Epithelial cell of prostate (primary cell): ENCODE data around the gene MRTO4.
"Not testable (repeated sequence)": the region's sequence is repeated elsewhere in the genome, so short reads cannot be mapped to it uniquely, and the experiment has no call there.

Experiments used
- DNase-seq: peaks from one replicate; pipeline ENCODE4 v3.0.0-alpha.2; 2011; ENCODE audit warnings: low read depth, low spot score
- H3K27ac ChIP-seq: fragments of 450-650 bp; 2 replicates; pipeline ENCODE4 v1.5.1; 2017; ENCODE audit warnings: mild to moderate bottlenecking

Gene MRTO4

DNA sequence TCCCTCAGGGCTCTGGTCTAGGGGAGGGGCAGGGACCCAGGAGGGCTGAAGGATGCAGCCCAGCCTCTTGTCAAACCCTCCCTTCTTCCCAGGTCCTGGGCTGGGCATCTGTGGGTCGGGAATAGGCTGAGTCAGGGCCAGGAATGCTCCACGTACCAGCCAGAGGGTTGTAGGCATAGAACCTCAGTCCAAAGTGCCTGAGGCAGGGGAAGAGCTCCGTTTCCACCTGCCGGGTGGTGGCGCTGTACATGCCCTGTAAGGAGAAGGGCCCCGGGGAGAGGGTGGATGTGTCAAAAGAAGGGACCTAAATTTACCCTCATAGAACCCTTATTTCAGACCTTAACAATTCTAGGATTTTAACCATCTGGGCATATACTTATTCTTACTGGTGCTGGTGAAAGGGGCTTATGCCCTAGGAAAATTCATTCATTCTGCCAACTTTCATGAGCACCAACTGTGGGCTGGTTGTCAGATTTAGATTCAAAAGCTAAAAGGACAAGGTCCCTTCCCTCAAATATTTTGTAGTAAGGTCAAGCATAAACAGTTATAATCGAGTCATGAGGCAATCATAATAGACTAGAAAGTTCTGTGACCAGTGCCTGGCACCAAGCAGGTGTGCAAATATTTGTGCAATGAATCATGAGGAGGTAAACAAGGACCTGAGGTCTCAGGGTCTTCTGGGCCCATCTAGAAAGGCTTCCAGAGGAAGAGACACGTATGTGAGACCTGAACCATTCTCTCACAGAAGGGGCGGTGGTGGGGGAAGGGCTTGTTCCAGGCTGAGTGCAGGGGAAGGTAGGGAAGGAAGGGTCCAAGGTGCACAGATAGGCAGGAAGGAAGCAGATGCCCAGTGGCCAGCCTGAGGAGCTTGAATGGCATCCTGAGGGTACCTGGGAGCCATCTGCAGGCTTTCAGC, 18.1 kb downstream of the MRTO4 start:
- DNase-seq, H3K27ac ChIP-seq: not testable (repeated sequence)

DNA sequence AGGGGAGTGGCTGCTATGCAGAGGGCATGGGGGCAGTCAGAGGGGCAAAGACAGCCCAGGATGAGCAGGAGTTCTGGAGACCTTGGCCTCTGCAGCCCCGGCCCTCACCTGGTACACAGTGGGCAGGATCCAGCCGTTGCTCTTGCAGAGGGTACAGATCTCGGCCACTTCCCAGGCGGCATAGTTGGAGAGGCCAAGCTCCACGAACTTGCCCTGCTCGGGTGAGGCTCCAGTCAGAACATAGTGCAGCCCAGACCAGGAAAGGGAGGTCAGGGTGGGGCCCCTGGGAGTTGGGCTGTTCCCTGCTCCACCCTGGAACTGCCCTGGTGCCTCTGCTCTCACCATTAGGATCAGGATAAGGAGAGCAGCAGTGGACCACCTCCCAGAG, 18.7 kb downstream of the MRTO4 start:
- not testable (repeated sequence) for H3K27ac ChIP-seq, DNase-seq

DNA sequence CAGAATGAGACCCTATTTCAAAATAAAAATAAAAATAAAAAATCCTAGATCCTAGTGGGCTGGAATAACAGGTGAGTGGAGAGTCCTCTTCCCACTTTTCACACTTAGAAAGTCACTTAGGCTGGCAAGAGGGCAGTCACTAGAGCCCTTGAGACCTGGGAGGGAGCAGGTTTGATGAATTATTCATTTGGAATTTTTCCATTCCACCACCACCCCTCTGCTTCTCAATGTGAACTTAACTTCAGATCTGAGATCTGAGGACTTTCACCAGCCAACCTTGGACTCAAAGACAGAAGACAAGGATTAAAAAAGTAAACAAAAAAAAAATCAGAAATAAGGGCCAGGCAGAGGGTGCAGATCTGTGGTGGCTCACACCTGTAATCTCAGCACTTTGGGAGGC, 20.5 kb downstream of the MRTO4 start:
- no peak overlapping the region for H3K27ac ChIP-seq
- no peak for DNase-seq

DNA sequence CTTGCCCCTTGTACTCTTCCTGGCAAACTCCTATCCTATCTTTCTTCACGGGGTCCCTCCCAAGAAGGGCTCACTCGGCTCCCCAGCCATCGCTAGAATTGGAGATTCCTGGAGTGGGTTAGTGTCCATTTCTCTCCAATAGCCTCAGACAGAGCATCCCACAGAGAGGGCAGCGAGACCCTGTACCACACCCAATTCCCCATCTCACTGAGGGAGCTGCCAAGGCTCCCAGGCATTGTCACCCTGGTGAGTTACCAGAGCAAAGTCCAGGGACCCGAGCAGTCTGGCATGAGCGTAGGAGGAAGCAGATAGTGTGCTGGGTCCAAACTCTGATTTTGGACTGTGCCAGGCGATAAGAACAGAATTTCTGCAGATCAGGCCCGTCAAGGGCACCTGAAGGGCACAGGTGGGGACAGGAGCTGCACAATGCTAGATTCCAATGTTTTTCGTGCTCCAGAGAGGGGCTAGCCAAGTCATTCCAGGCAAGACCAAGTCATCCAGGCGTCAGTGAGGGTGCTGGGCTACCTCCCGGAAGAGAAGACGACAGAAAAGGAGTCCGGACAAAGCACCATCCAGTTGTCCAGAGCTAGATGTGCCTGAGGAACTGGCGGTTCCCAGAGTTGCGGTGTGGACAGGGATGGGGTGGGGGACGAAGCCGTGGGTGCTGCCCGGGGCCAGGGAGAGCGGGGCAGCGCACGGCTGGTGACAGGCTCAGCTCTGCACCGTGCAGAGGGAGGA, 21.7 kb downstream of the MRTO4 start:
- no peak overlapping the region for H3K27ac ChIP-seq
- DNase-seq: no peak

DNA sequence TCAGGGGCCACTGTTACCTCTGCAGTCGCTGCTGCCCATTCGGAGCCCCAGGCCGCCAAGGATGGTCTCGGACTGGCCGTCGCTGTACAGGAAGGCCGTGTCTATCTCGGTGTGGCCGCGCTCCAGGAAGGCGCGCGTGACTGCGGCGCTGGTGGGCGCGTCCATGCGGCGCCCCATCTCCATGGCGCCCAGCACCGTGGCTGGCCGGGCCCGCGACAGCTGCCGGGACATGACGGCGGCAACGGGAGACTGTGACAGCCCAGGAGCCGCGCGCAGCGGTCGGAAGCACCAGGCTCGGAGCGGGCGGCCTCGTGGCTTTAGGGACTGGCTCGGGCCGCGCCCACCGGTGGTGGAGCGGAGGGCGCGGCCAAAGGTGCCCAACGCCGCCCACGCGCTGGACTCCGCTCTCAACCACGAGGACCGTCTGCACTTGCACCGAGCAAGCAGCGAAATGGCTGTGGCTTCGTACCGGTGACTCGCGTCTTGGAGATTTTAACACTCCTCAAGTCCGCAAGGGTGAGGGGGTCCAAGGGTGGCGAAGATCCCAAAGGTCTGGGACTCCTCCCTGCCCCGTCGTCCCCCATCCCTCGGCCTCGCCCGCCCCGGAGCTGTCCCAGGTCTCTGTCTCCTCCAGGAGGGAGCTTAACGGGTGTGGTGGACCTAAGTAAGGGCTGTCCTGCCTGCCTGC, 22.4 kb downstream of the MRTO4 start:
- DNase-seq, H3K27ac ChIP-seq: not testable (repeated sequence)

DNA sequence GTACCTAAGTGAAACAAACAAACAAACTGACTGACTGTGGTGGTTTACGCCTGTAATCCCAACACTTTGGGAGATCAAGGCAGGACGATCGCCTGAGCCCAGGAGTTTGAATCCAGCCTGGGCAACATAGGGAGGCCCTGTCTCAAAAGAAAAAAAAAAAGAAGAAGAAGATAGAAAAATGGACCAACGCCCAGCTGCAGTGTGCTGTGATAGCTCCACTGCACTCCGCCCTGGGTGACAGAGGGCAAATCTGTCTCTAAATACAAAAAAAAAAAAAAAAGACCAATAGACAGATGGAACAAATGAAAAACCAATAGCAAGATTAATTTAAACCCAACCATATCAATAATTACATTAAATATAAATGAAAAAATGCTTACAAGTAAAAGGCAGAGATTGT, 23.0 kb downstream of the MRTO4 start:
- no peak overlapping the region for H3K27ac ChIP-seq
- DNase-seq: no peak

DNA sequence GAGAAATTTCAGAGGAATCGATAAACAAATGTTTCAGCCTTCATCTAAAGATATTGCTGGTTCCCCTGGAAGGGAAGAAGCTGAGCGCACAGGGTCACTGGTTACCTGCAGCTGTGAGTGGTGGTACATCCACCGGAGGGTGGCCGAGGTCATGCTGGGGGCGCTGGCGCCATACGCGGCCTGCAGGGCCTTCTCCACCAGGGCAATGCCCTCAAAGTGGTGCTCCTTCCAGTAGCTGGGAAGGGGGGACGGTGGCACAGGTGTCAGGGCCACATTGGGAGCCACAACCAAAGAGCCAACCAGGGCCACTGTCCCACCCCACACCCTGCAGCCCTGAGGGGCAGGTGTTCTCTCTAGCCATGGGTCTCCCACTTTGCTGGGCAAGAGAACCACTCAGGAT, 32.3 kb downstream of the MRTO4 start:
- no peak overlapping the region for H3K27ac ChIP-seq
- no peak for DNase-seq

DNA sequence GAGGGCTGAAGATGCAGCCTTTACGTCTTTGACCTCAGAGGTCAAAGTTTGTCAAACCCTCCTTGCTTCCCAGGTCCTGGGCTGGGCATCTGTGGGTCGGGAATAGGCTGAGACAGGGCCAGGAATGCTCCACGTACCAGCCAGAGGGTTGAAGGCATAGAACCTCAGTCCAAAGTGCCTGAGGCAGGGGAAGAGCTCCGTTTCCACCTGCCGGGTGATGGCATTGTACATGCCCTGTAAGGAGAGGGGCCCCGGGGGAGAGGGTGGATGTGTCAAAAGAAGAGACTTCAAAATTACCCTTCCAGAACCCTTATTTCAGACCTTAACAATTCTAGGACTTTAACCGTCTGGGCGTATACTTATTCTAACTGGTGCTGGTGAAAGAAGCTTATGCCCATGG, 33.3 kb downstream of the MRTO4 start:
- DNase-seq: no peak
- no peak overlapping the region for H3K27ac ChIP-seq

DNA sequence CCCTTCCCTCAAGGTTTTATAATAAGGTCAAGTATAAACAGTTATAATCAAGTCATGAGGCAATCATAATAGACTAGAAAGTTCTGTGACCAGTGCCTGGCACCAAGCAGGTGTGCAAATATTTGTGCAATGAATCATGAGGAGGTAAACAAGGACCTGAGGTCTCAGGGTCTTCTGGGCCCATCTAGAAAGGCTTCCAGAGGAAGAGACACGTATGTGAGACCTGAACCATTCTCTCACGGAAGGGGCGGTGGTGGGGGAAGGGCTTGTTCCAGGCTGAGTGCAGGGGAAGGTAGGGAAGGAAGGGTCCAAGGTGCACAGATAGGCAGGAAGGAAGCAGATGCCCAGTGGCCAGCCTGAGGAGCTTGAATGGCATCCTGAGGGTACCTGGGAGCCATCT, 33.8 kb downstream of the MRTO4 start:
- DNase-seq, H3K27ac ChIP-seq: not testable (repeated sequence)

DNA sequence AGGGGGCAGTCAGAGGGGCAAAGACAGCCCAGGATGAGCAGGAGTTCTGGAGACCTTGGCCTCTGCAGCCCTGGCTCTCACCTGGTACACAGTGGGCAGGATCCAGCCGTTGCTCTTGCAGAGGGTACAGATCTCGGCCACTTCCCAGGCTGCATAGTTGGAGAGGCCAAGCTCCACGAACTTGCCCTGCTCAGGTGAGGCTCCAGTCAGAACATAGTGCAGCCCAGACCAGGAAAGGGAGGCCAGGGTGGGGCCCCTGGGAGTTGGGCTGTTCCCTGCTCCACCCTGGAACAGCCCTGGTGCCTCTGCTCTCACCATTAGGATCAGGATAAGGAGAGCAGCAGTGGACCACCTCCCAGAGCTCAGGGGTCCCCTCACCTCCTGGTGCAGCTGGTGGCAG, 34.2 kb downstream of the MRTO4 start:
- not testable (repeated sequence) for DNase-seq, H3K27ac ChIP-seq

DNA sequence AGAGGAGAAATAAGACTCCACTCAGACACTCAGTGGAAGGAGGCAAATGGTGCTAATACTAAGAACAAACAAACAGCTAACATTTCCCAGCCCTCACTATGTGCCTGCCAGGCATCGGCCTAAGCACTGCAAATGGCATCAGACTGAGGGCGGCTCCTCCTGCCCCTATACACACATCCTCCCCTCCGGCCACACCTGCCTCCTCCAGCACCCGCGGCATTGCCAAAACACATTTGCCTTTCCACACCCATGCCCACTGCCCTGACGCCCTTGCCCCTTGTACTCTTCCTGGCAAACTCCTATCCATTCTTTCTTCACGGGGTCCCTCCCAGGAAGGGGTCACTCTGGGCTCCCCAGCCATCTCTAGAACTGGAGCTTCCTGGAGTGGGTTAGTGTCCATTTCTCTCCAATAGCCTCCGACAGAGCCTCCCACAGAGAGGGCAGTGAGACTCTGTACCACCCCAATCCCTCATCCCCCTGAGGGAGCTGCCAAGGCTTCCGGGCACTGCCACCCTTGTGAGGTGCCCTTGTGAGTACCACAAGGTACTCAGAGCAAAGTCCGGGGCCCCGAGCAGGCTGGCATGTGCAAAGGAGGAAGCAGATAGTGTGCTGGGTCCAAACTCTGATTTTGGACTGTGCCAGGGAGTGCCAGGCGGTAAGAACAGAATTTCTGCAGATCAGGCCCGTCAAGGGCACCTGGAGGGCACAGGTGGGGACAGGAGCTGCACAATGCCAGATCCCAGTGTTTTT, 36.0 kb downstream of the MRTO4 start:
- no peak for DNase-seq

DNA sequence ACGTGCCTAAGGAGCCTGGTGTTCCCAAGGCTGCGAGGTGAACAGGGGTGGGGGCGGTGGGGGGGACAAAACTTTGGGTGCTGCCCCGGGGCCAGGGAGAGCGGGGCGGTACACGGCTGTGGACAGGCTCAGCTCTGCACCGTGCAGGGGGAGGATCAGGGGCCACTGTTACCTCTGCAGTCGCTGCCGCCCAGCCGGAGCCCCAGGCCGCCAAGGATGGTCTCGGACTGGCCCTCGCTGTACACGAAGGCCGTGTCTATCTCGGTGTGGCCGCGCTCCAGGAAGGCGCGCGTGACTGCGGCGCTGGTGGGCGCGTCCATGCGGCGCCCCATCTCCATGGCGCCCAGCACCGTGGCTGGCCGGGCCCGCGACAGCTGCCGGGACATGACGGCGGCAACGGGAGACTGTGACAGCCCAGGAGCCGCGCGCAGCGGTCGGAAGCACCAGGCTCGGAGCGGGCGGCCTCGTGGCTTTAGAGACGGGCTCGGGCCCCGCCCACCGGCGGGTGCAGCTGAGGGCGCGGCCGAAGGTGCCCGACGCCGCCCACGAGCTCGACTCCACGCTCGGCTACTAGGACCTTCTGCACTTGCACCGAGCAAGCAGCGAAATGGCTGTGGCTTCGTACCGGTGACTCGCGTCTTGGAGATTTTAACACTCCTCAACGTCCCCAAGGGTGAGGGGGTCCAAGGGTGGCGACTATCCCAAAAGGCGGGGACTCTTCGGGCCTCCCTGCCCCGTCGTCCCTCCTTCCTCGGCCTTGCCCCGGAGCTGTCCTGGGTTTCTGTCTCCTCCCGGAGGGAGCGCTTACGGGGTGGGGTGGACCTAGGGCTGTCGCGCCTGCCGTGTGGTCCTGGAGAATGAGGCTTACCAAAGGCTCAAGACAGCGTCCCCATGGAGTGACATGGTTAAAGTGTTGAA, 37.0 kb downstream of the MRTO4 start, which contains the start of gene AKR7A3:
Gene AKR7A3 (minus strand): TSS at position 447 of the 918 bp plus-strand sequence. CDS start 61 bp downstream, at position 386.
- DNase-seq, H3K27ac ChIP-seq: not testable (repeated sequence)

More for the DNA sequence above, 36.0 kb downstream of the MRTO4 start:
- H3K27ac ChIP-seq: no peak overlapping the region

DNA sequence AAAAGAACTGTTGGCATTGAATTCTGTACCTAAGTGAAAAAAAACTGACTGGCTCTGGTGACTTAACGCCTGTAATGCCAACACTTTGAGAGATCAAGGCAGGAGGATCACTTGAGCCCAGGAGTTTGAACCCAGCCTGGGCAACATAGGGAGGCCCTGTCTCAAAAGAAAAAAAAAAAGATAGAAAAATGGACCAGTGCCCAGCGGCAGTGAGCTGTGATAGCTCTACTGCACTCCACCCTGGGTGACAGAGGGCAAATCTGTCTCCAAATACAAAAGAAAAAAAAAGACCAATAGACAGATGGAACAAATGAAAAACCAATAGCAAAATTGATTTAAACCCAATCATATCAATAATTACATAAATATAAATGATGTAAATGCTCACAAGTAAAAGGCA, 37.6 kb downstream of the MRTO4 start:
- H3K27ac ChIP-seq: no peak overlapping the region
- DNase-seq: no peak

DNA sequence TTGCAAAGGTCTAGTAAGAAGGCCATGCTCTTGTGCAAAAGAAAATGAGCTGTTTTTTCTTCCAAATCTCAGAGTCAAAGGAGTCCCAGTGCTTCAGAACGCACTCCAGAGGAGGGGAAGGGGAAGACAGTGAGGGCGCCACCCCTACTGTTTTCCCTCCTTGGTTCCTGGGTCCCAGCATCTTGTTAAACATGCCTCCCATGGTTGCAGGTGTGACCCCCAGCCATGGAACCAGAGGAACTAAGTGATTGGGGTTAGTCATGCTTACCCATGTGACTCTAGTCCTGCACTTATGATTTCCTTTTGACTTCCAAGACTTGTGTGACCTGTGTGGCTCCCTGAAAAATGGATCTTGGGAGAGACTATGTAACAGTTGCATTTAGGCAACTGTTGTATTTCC, 43.0 kb downstream of the MRTO4 start:
- DNase-seq: no peak
- no peak overlapping the region for H3K27ac ChIP-seq

DNA sequence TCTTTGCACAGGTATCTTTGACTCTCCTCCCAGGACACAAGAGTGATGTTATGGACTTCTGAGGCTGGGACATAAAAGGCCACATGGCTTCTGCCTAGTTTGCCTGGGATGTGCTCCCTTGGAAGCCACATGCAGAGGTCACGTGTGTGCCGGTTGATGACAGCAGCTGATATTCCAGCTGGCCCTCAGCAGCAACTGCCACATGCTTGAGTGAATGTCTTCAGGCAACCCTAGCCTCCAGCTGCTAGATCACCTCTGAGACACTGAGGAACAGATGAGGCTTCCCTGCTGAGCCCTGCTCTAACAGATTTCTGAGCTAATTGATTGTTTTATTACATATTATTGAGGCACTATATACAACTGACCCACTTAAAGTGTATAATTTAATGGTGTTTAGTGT, 48.6 kb downstream of the MRTO4 start:
- no peak for DNase-seq
- no peak overlapping the region for H3K27ac ChIP-seq

DNA sequence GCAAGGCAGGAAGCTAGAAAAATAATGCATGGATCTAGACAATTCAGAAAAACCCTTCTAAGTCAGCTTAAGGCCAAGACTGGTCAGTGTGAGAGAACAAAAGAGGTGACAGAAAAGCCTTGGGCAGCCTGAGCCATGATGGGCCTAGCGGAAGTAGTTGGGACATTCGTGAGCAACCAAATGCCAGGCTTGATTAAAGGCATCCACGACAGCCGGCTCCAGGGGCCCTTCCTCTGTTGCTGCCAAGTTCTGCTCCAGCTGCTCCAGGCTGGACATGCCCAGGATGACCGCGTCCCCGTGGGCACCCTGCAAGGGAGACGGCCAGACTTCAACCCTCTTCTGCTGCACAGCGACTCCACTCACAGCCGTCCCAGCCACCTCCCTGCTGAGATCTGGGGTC, 52.5 kb downstream of the MRTO4 start:
- not testable (repeated sequence) for DNase-seq, H3K27ac ChIP-seq

DNA sequence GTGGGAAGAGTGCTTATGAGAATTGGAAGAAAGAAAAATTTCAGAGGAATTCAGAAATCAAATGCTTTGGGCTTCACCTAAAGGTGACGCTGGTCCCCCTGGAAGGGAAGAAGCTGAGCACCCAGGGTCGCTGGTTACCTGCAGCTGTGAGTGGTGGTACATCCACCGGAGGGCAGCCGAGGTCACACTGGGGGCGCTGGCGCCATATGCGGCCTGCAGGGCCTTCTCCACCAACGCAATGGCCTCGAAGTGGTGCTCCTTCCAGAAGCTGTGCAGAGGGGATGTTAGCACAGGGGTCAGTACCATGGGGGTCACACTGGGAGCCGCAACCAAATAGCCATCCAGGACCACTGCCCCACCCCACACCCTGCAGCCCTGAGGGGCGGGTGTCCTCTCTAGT, 54.3 kb downstream of the MRTO4 start:
- DNase-seq: no peak
- no peak overlapping the region for H3K27ac ChIP-seq

DNA sequence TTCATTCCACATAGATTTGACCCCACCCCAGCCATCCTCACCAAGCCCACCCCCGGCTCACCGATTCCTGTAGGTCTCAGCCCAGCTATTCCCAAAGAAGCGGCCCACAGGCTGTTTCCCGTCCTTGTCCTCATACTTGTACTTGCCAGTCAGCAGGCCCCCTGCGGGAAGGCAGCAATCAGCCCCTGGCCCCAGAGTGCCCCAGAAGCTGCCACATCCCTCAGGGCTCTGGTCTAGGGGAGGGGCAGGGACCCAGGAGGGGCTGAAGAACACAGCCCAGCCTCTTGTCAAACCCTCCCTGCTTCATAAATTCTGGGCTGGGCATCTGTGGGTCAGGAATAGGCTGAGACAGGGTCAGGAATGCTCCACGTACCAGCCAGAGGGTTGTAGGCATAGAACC, 55.3 kb downstream of the MRTO4 start:
- H3K27ac ChIP-seq: no peak overlapping the region
- DNase-seq: no peak
